Mesenchymal stem cell (in vitro differentiated cells and primary cell): ENCODE data around the gene MNX1.
A peak's percentile ranks its signal among the peaks of the same experiment; 100 is the strongest.

Source experiments
- DNase-seq: peaks from one replicate; pipeline ENCODE4 v3.0.0-alpha.2; 2013
- H2AFZ ChIP-seq: one replicate; pipeline ENCODE4 v1.6.1; 2013; ENCODE audit warnings: low read depth, mild to moderate bottlenecking, control low read depth, inconsistent platforms, low read length, moderate library complexity
- H2AK5ac ChIP-seq: 2 replicates; pipeline ENCODE4 v1.6.1; 2013; ENCODE audit warnings: low read length, moderate library complexity, mild to moderate bottlenecking, inconsistent platforms; ENCODE audit not compliant: severe bottlenecking
- H2BK120ac ChIP-seq: one replicate; pipeline ENCODE4 v1.6.1; 2013; ENCODE audit warnings: low read depth, mild to moderate bottlenecking, inconsistent platforms, low read length, moderate library complexity
- H2BK12ac ChIP-seq, 2 experiments: one replicate each; pipeline ENCODE4 v1.6.1; 2013; ENCODE audit warnings: inconsistent platforms in 2 of 2, low read length in 2 of 2, mild to moderate bottlenecking in 2 of 2, moderate library complexity in 2 of 2, control low read depth in 1 of 2
- H2BK15ac ChIP-seq: one replicate; pipeline ENCODE4 v1.6.1; 2013; ENCODE audit warnings: mild to moderate bottlenecking, low read depth, inconsistent platforms; ENCODE audit not compliant: poor library complexity, severe bottlenecking
- H2BK5ac ChIP-seq: 2 replicates; pipeline ENCODE4 v1.6.1; 2013; ENCODE audit warnings: low read depth, mild to moderate bottlenecking, low read length, control low read depth, inconsistent platforms; ENCODE audit not compliant: poor library complexity, severe bottlenecking
- H3K14ac ChIP-seq, 2 experiments: one replicate each; pipeline ENCODE4 v1.6.1; 2013; ENCODE audit warnings: inconsistent platforms in 2 of 2, low read length in 2 of 2, control low read depth in 1 of 2, mild to moderate bottlenecking in 1 of 2, moderate library complexity in 1 of 2
- H3K18ac ChIP-seq, 2 experiments: one replicate each; pipeline ENCODE4 v1.6.1; 2013; ENCODE audit warnings: inconsistent platforms in 2 of 2, low read length in 2 of 2, control low read depth in 1 of 2, low read depth in 1 of 2, mild to moderate bottlenecking in 1 of 2
- H3K23ac ChIP-seq, 2 experiments: one replicate each; pipeline ENCODE4 v1.6.1; 2013; ENCODE audit warnings: inconsistent platforms in 2 of 2, low read length in 2 of 2, mild to moderate bottlenecking in 2 of 2, moderate library complexity in 2 of 2, control low read depth in 1 of 2
- H3K27ac ChIP-seq: 2 replicates; pipeline ENCODE4 v1.5.1; 2013; ENCODE audit warnings: mild to moderate bottlenecking, moderate library complexity, low read length, control low read depth, inconsistent platforms; ENCODE audit not compliant: poor library complexity, severe bottlenecking
- H3K27me3 ChIP-seq, 2 experiments: 2 replicates each; pipeline versions ENCODE4 v1.6.1 to v1.7.0; 2013; ENCODE audit warnings: low read length in 2 of 2, mild to moderate bottlenecking in 2 of 2, moderate library complexity in 2 of 2, control low read depth in 1 of 2, inconsistent platforms in 1 of 2; ENCODE audit not compliant: control insufficient read depth in 1 of 2, insufficient read depth in 1 of 2
- H3K36me3 ChIP-seq, 2 experiments: 2 replicates each; pipeline versions ENCODE4 v1.6.1 to v1.7.0; 2013; ENCODE audit warnings: low read length in 2 of 2, control low read depth in 1 of 2, inconsistent platforms in 1 of 2, low read depth in 1 of 2, mild to moderate bottlenecking in 1 of 2; ENCODE audit not compliant: insufficient read depth in 2 of 2, control insufficient read depth in 1 of 2
- H3K4ac ChIP-seq, 2 experiments: one replicate each; pipeline ENCODE4 v1.6.1; 2013; ENCODE audit warnings: inconsistent platforms in 2 of 2, low read length in 2 of 2, mild to moderate bottlenecking in 2 of 2, moderate library complexity in 2 of 2, control low read depth in 1 of 2, low read depth in 1 of 2
- H3K4me1 ChIP-seq: 2 replicates; pipeline ENCODE4 v1.6.1; 2013; ENCODE audit warnings: low read depth, low read length, control low read depth; ENCODE audit not compliant: control insufficient read depth, insufficient read depth
- H3K4me2 ChIP-seq: 2 replicates; pipeline ENCODE4 v1.6.1; 2013; ENCODE audit warnings: low read length, mild to moderate bottlenecking, inconsistent platforms; ENCODE audit not compliant: poor library complexity, severe bottlenecking
- H3K4me3 ChIP-seq, 2 experiments: 2 replicates each; pipeline versions ENCODE4 v1.5.1 to v1.7.0; 2013; ENCODE audit warnings: low read length in 2 of 2, mild to moderate bottlenecking in 2 of 2, control low read depth in 1 of 2, low read depth in 1 of 2; ENCODE audit not compliant: insufficient read depth in 1 of 2
- H3K79me1 ChIP-seq: replicated peaks from 2 replicates; pipeline ENCODE4 v1.6.1; 2013; ENCODE audit warnings: mild to moderate bottlenecking, control low read depth, low read length, inconsistent platforms; ENCODE audit not compliant: poor library complexity, severe bottlenecking
- H3K9ac ChIP-seq: 2 replicates; pipeline ENCODE4 v1.7.0; 2013; ENCODE audit warnings: mild to moderate bottlenecking, low read length, moderate library complexity
- H3K9me3 ChIP-seq: 2 replicates; pipeline ENCODE4 v1.7.0; 2013; ENCODE audit warnings: mild to moderate bottlenecking, low read length; ENCODE audit not compliant: control insufficient read depth
- H4K8ac ChIP-seq: one replicate; pipeline ENCODE4 v1.6.1; 2013; ENCODE audit warnings: inconsistent platforms, mild to moderate bottlenecking, low read length, moderate library complexity
- H4K91ac ChIP-seq: one replicate; pipeline ENCODE4 v1.6.1; 2013; ENCODE audit warnings: mild to moderate bottlenecking, low read length, inconsistent platforms
- WGBS: methylation state at CpG from one replicate; pipeline ENCODE4 v1.1.7; 2013; ENCODE audit warnings: mixed read lengths; 5-methylcytosine and 5-hydroxymethylcytosine counted together

MNX1 gene

DNA sequence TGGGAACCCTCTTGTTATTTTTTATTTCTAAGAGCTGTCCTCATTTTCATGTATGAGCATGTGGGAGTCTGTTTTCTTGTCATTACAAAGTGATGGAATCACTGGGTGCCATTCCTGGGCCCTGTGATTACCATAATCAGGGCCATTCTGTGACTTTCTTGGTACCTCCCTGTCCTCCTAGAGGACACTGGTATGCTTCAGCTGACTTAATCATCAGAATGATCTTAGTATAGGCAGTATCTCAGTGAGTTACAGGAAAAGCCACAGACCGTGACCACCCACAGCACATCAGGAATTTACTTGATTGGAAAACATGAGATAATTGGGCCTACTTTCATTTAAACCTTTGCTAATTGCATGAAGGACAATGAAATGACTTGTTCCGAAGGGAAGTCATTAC, 53.7 kb downstream of the MNX1 start:
- Histone ChIP-seq H3K27me3 (no peaks in the 10 kb centered on the region), H3K9ac (peak overlapping the region; percentile 19), H3K4me2 (no peak overlapping the region), H3K27ac (peak overlapping the region; percentile 48), H3K4ac (no peak overlapping the region), H2AFZ (no peak overlapping the region), H3K14ac (no peak overlapping the region), H3K4me3 (no peak overlapping the region), H2BK5ac (no peak overlapping the region), H4K91ac (no peak overlapping the region), H3K18ac (no peak overlapping the region), H3K23ac (no peak overlapping the region), H2BK12ac (no peak overlapping the region), H3K9me3 (no peaks in the 10 kb centered on the region), H3K79me1 (peaks cover 48% of the 10 kb centered on the region), H2AK5ac (no peak overlapping the region), H3K4me1 (peaks cover 6% of the 10 kb centered on the region), H3K36me3 (peaks cover 63 to 90% of the 10 kb centered on the region in 2 experiments), H2BK120ac (no peak overlapping the region), H4K8ac (no peak overlapping the region), H2BK15ac (no peak overlapping the region)
- WGBS: 91% methylated on average over 1 of the region's 2 CpGs
- DNase-seq: no peak

DNA sequence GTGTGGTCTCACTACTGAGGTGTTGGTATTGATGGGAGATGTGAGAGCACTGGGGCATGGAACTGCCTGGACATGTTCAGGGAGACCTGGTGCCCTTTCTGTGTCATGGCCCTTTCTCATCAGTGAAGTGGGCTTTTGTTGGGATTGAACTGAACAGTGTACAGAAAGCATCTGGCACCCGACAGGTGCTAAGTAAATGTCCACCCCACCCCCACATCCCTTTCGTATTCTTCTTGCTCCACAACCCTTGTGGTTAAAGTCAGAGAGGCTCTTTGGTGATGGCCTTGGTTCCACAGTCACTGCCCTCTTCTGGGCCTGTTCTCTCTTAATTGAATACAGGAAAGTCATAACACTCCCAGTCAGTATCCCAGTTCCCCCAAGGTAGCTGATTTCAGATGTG, 55.5 kb downstream of the MNX1 start:
- WGBS: 100% methylated on average over 2 of the region's 2 CpGs
- no peak for DNase-seq
- no peak overlapping the region for H3K27ac ChIP-seq

More for the DNA sequence above, 55.5 kb downstream of the MNX1 start:
- Histone ChIP-seq H2BK12ac (no peak overlapping the region), H2BK15ac (no peak overlapping the region), H3K18ac (no peak overlapping the region), H3K9me3 (no peaks in the 10 kb centered on the region), H2BK5ac (no peak overlapping the region), H3K9ac (no peak overlapping the region), H2BK120ac (no peak overlapping the region), H2AFZ (no peak overlapping the region), H3K14ac (no peak overlapping the region), H3K23ac (no peak overlapping the region), H2AK5ac (peak overlapping the region; percentile 22), H3K36me3 (peaks cover 48 to 73% of the 10 kb centered on the region in 2 experiments), H4K91ac (no peak overlapping the region), H3K27me3 (no peaks in the 10 kb centered on the region), H4K8ac (no peak overlapping the region), H3K4me3 (no peak overlapping the region), H3K79me1 (peaks cover 37% of the 10 kb centered on the region), H3K4me2 (no peak overlapping the region), H3K4ac (no peak overlapping the region), H3K4me1 (peaks cover 6% of the 10 kb centered on the region)
